IPS-NIHi11 (cell line): ENCODE results near the gene CADPS2.

ENCODE experiments used
- DNase-seq: peaks from one replicate; pipeline ENCODE4 v3.0.0; 2012; ENCODE audit warnings: mixed read lengths, low spot score

Gene CADPS2

GRCh38 chr7:122886357-122887081, at the start of gene CADPS2:
TSS of gene CADPS2 (minus strand) at chr7:122886460. CDS start at chr7:122886337, 123 bp downstream.
- peak; percentile 85 for DNase-seq

- no peak for DNase-seq
Measured at GRCh38 chr7:122935620-122936019, 49.4 kb upstream of the CADPS2 start.

- no peak for DNase-seq
Measured at GRCh38 chr7:122919643-122920181, 33.5 kb upstream of the CADPS2 start.

- no peak for DNase-seq
Measured at GRCh38 chr7:122914812-122915211, 28.6 kb upstream of the CADPS2 start.

- peak; percentile 11 for DNase-seq
Measured at GRCh38 chr7:122913608-122914007, 27.3 kb upstream of the CADPS2 start.

GRCh38 chr7:122902751-122903495, 16.7 kb upstream of the CADPS2 start:
- no peak for DNase-seq

GRCh38 chr7:122901250-122901649, 15.0 kb upstream of the CADPS2 start:
- no peak for DNase-seq

- DNase-seq: no peak
Measured at GRCh38 chr7:122896509-122896908, 10.2 kb upstream of the CADPS2 start.

- DNase-seq: no peak
Measured at GRCh38 chr7:122893486-122893885, 7.2 kb upstream of the CADPS2 start.

- DNase-seq: no peak
Measured at GRCh38 chr7:122889116-122889515, 2.9 kb upstream of the CADPS2 start.

- no peak for DNase-seq
Measured at GRCh38 chr7:122887848-122888247, 1.6 kb upstream of the CADPS2 start.

- DNase-seq: peak; percentile 29
Measured at GRCh38 chr7:122887198-122887597, 938 bp upstream of the CADPS2 start.

- DNase-seq: peak; percentile 65
Measured at GRCh38 chr7:122885583-122886356, 490 bp downstream of the CADPS2 start.

GRCh38 chr7:122884186-122884585, 2.1 kb downstream of the CADPS2 start:
- no peak for DNase-seq

GRCh38 chr7:122883049-122883680, 3.1 kb downstream of the CADPS2 start:
- DNase-seq: no peak

- no peak for DNase-seq
Measured at GRCh38 chr7:122881324-122881723, 4.9 kb downstream of the CADPS2 start.

- no peak for DNase-seq
Measured at GRCh38 chr7:122869260-122869659, 17.0 kb downstream of the CADPS2 start.

- DNase-seq: no peak
Measured at GRCh38 chr7:122867471-122867980, 18.7 kb downstream of the CADPS2 start.

- no peak for DNase-seq
Measured at GRCh38 chr7:122864838-122865237, 21.4 kb downstream of the CADPS2 start.

GRCh38 chr7:122864016-122864415, 22.2 kb downstream of the CADPS2 start:
- DNase-seq: no peak

- no peak for DNase-seq
Measured at GRCh38 chr7:122858320-122858719, 27.9 kb downstream of the CADPS2 start.

GRCh38 chr7:122850528-122850927, 35.7 kb downstream of the CADPS2 start:
- DNase-seq: no peak
